Left ventricle myocardium inferior (tissue), 1 donor: Measurements from ENCODE around the gene SNRPE. TPM values are rescaled to one million over a fixed set of nuclear protein-coding genes. Genes with fewer than 3 reads are reported as not detected.

Experiments
- DNase-seq: peaks from one replicate; pipeline ENCODE4 v3.0.0-alpha.2; 2020
- H3K27ac ChIP-seq: fragments of 200-600 bp; replicated peaks from 2 replicates; pipeline ENCODE4 v1.8.0; 2021
- H3K27me3 ChIP-seq: fragments of 200-600 bp; 2 replicates; pipeline ENCODE4 v1.8.0; 2021; ENCODE audit warnings: low read depth
- H3K36me3 ChIP-seq: fragments of 200-600 bp; 2 replicates; pipeline ENCODE4 v1.8.0; 2021
- H3K4me1 ChIP-seq: fragments of 200-600 bp; 2 replicates; pipeline ENCODE4 v1.8.0; 2021
- H3K4me3 ChIP-seq: fragments of 200-600 bp; 2 replicates; pipeline ENCODE4 v1.8.0; 2021; ENCODE audit warnings: mild to moderate bottlenecking, moderate library complexity
- H3K9me3 ChIP-seq: fragments of 200-600 bp; replicated peaks from 2 replicates; pipeline ENCODE4 v1.8.0; 2021
- intact Hi-C: fragments of 100-400 bp; cut with micrococcal nuclease; formaldehyde crosslinking; loops from one replicate; pipeline ENCODE4 v1.11.0; 2022
- total RNA-seq: library from RNA; stranded (reverse); fragmentation: NEBNext Ultra II Directional; extraction: Animal tissue kit (Norgen Biotek cat#: 25700); gene quantifications from one replicate; pipeline ENCODE4 v1.2.1, GENCODE V29; 2021
- TF ChIP-seq, protein P1 (sequence below): fragments of 200-600 bp; IDR thresholded peaks from 2 replicates; pipeline ENCODE4 v1.8.0; 2021; ENCODE audit warnings: antibody characterized with exemption, mild to moderate bottlenecking, borderline replicate concordance
- donor health status: DM: no; HTN: yes; CAD: no; lungs with severe emphysema.

SNRPE gene
- total RNA-seq, 1 donor from 2014 or later = 46.7 TPM

DNA sequence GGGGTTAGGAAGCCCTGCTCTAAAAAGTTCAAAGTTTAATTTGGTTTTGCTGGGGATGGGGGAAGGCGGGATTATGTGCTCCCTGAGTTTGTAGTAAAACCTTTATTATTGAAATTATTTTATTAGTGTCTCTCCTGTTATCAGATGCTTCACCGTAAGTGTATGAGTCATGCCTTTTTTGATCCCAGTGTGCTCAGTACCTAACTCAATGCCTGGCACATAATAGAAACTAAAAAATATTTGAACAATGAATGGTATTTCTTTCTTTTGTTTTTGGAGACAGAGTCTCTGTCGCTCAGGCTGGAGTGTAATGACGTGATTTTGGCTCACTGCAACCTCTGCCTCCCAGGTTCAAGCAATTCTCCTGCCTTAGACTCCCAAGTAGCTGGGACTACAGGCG, 6.4 kb downstream of the SNRPE start:
- no peaks in the 10 kb centered on the region for H3K27me3 ChIP-seq
- TF ChIP-seq, protein P1, sequence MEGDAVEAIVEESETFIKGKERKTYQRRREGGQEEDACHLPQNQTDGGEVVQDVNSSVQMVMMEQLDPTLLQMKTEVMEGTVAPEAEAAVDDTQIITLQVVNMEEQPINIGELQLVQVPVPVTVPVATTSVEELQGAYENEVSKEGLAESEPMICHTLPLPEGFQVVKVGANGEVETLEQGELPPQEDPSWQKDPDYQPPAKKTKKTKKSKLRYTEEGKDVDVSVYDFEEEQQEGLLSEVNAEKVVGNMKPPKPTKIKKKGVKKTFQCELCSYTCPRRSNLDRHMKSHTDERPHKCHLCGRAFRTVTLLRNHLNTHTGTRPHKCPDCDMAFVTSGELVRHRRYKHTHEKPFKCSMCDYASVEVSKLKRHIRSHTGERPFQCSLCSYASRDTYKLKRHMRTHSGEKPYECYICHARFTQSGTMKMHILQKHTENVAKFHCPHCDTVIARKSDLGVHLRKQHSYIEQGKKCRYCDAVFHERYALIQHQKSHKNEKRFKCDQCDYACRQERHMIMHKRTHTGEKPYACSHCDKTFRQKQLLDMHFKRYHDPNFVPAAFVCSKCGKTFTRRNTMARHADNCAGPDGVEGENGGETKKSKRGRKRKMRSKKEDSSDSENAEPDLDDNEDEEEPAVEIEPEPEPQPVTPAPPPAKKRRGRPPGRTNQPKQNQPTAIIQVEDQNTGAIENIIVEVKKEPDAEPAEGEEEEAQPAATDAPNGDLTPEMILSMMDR = no peak
- H3K36me3 ChIP-seq = peaks cover 63% of the 10 kb centered on the region
- H3K9me3 ChIP-seq = no peaks in the 10 kb centered on the region
- H3K27ac ChIP-seq = no peak overlapping the region
- intact Hi-C loops = no loop called here
- H3K4me3 ChIP-seq = no peak overlapping the region
- peaks cover 18% of the 10 kb centered on the region for H3K4me1 ChIP-seq
- no peak for DNase-seq

DNA sequence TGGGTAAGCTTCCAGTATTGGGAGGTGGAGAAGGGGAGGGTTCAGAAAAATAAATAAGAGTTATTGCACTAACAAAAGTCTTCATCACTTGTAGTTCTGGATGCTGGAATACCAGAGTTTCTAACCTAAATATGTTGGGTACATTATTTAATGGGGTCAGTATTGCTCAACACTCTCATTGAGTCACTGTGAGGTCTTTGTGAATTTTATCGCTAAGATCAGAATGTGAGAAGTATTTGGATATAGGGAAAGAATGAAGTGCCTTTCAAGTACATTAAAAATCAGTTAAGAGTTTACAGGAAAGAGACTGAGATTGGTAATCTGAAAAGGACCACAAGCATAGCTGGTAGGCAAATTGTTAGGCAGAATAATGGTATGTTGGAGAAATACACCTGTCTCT, 8.8 kb downstream of the SNRPE start:
- TF ChIP-seq, protein P1 = no peak
- no peak for DNase-seq
- Histone ChIP-seq H3K4me3 (no peak overlapping the region), H3K27me3 (no peaks in the 10 kb centered on the region), H3K9me3 (no peaks in the 10 kb centered on the region), H3K36me3 (peaks cover 52% of the 10 kb centered on the region), H3K4me1 (peaks cover 16% of the 10 kb centered on the region), H3K27ac (no peak overlapping the region)
- intact Hi-C loops = loop anchor here (2.0 kb wide), 1 partner anchor 261 kb away; no protein-coding TSS in a partner anchor

DNA sequence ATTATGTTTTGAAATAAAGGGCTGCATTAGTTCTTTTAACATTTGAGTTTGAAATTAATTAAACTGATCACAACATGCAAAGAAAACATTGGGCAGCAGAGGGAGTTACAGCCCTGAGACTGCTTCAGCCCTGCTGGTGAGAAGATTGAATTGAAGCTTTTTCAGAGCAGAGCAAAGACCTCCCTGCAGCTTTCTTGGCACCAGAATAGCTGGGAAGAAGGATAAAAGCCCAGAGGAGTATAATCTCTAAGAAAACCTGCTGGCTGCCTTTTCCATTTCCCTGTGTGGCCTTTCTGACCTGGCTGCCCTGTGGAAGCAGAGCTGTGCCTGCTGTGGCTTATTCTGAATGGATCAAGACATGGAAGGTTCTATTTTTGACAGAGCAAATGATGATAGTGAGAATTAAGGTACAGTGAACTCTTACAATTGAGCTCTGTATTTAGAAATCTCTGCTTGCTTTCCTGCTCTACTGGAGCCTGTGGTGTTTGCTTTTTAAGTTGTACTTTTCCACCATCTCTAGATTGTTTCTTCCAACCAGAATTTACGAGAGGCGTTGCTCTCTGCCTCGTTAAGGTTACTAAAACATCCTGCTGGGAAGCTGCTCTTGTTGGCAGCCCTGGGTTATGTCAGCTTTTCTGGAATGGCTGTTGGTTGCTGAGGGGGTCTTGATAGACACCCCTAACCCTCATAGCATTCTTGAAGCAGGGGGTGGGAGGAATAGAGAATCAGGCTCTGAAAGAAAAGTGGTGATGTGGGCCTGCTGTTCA, 9.9 kb downstream of the SNRPE start:
- Histone ChIP-seq H3K4me3 (no peak overlapping the region), H3K27ac (peak overlapping the region; percentile 47), H3K4me1 (peaks cover 16% of the 10 kb centered on the region), H3K9me3 (no peaks in the 10 kb centered on the region), H3K27me3 (no peaks in the 10 kb centered on the region), H3K36me3 (peaks cover 41% of the 10 kb centered on the region)
- intact Hi-C loops = loop anchor here (2.0 kb wide), 1 partner anchor 260 kb away; no protein-coding TSS in a partner anchor
- TF ChIP-seq, protein P1 = peak; percentile 89
- DNase-seq = no peak

DNA sequence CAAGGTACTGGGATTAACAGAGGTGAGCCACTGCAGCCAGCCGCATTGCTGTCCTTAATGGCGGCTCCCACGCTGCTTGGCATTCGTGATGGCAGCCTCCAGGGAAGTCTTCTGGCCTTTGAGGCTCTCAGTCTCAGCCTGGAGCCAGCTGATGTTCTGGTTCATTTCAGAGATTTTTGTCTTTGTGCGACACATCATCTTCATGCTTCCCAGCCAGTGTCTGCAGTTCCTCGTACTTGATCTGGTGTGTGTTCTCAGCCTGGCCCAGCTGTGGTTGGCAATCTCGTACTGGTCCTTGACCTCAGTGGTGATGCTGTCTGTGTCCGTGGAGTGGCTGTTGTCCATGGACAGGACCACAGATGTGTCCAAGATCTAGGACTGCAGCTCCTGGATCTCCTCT, 11.7 kb downstream of the SNRPE start:
- intact Hi-C loops = no loop called here
- Histone ChIP-seq H3K36me3 (peaks cover 29% of the 10 kb centered on the region), H3K4me3 (no peak overlapping the region), H3K27ac (no peak overlapping the region), H3K9me3 (no peaks in the 10 kb centered on the region), H3K27me3 (no peaks in the 10 kb centered on the region), H3K4me1 (peaks cover 16% of the 10 kb centered on the region)
- TF ChIP-seq, protein P1 = no peak
- no peak for DNase-seq

DNA sequence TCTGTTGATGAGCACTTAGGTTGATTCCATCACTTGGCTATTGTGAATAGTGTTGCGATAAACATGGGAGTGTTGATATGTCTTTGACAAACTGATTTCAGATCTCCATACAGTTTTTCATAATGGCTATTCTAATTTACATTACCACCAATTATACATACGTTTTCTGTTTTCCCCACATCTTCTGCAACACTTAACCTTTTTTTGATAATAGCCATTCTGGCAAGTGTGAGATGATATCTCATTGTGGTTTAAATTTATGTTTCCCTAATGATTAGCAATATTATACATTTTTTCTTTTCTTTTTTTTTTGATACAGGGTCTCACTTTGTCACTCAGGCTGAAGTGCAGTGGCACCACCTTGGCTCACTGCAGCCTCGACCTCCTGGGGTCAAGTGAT, 17.0 kb downstream of the SNRPE start:
- intact Hi-C loops = no loop called here
- DNase-seq = no peak
- Histone ChIP-seq H3K36me3 (peaks cover 6% of the 10 kb centered on the region), H3K4me1 (no peaks in the 10 kb centered on the region), H3K27me3 (no peaks in the 10 kb centered on the region), H3K4me3 (no peak overlapping the region), H3K9me3 (no peaks in the 10 kb centered on the region), H3K27ac (no peak overlapping the region)
- TF ChIP-seq, protein P1 = no peak
